NCI-H2171 treated with DMSO at 0.1 percent for 48 hours (cell line): ENCODE measurements around the gene DIDO1.

Source experiments
- DNase-seq: peaks from one replicate; lab custom pipeline; 2025; lab: John Stamatoyannopoulos, UW

DIDO1 gene

GRCh38 chr20:62879275-62880146 lies 46.8 kb downstream of the DIDO1 start:
- no peak for DNase-seq

- no peak for DNase-seq
Observed at GRCh38 chr20:62878244-62879038, 47.9 kb downstream of the DIDO1 start.

GRCh38 chr20:62876902-62877816 lies 49.1 kb downstream of the DIDO1 start:
- DNase-seq: no peak

GRCh38 chr20:62876501-62876901 lies 49.8 kb downstream of the DIDO1 start:
- DNase-seq: no peak

GRCh38 chr20:62875419-62876361 lies 50.6 kb downstream of the DIDO1 start:
- DNase-seq: peak; percentile 94

GRCh38 chr20:62874964-62875344 lies 51.4 kb downstream of the DIDO1 start:
- no peak for DNase-seq

GRCh38 chr20:62873681-62874031 lies 52.6 kb downstream of the DIDO1 start:
- peak; percentile 40 for DNase-seq

GRCh38 chr20:62873280-62873679 lies 53.0 kb downstream of the DIDO1 start:
- DNase-seq: peak; percentile 40

- DNase-seq: no peak
Observed at GRCh38 chr20:62872862-62873261, 53.4 kb downstream of the DIDO1 start.

GRCh38 chr20:62872184-62872847 lies 54.0 kb downstream of the DIDO1 start:
- DNase-seq: no peak

- DNase-seq: no peak
Observed at GRCh38 chr20:62864207-62864606, 62.1 kb downstream of the DIDO1 start.

- DNase-seq: peak; percentile 82
Observed at GRCh38 chr20:62861726-62862336, 64.5 kb downstream of the DIDO1 start, which contains the start of gene TCFL5. TSS of gene TCFL5 (minus strand) at chr20:62861822. CDS start at chr20:62861670, 152 bp downstream.

GRCh38 chr20:62860924-62861691 lies 65.2 kb downstream of the DIDO1 start:
- DNase-seq: peak; percentile 24

- peak; percentile 36 for DNase-seq
Observed at GRCh38 chr20:62860391-62860923, 65.8 kb downstream of the DIDO1 start.

- no peak for DNase-seq
Observed at GRCh38 chr20:62859721-62860120, 66.6 kb downstream of the DIDO1 start.

GRCh38 chr20:62858058-62858830 lies 68.1 kb downstream of the DIDO1 start:
- DNase-seq: no peak

- peak; percentile 76 for DNase-seq
Observed at GRCh38 chr20:62856931-62857619, 69.2 kb downstream of the DIDO1 start.
